B cell (primary cell): ENCODE measurements around the gene C1QTNF12. TPM values are rescaled to one million over a fixed set of nuclear protein-coding genes. Genes with fewer than 3 reads are reported as not detected.

Experiments used
- ATAC-seq: fragments of 200-7000 bp; cut with Tn5 transposase; one replicate; pipeline ENCODE4 v1.10.0; 2021; ENCODE audit warnings: low read depth, mild to moderate bottlenecking, moderate number of reproducible peaks, moderate library complexity
- CTCF ChIA-PET: fragments of 350-600 bp; sonication (Branson Sonifier 250); formaldehyde crosslinking; loops from one replicate; lab custom pipeline; 2021; ENCODE audit warnings: antibody characterized with exemption, inconsistent platforms; lab: Charles Lee
- POLR2A ChIA-PET: fragments of 350-600 bp; sonication (Branson Sonifier 250); formaldehyde crosslinking; loops from one replicate; lab custom pipeline; 2021; ENCODE audit warnings: antibody characterized with exemption; lab: Charles Lee
- DNase-seq: peaks from one replicate; pipeline ENCODE4 v3.0.0; 2013
- H2AFZ ChIP-seq: 2 replicates; pipeline ENCODE4 v1.6.1; 2012; ENCODE audit warnings: mild to moderate bottlenecking, low read depth, low read length; ENCODE audit not compliant: insufficient read depth, poor library complexity, severe bottlenecking
- H3K27ac ChIP-seq, 2 donors: 1 replicate in 1 of 2; 2 replicates in 1 of 2; pipeline ENCODE4 v1.5.1; 2012 to 2013; ENCODE audit warnings: low read length in 2 of 2, mild to moderate bottlenecking in 2 of 2, moderate library complexity in 1 of 2
- H3K27me3 ChIP-seq, 4 experiments: fragments of 200-600 bp in 1 of 4; sonication (generic) in 1 of 4; replicated peaks in 1 of 4; 1 replicate in 2 of 4; 2 replicates in 2 of 4; pipeline versions ENCODE4 v1.6.1 to v1.7.0; 2013 to 2016; ENCODE audit warnings: low read length in 3 of 4, mild to moderate bottlenecking in 2 of 4, mixed read lengths in 1 of 4, moderate library complexity in 1 of 4; ENCODE audit not compliant: insufficient read depth in 4 of 4, control insufficient read depth in 3 of 4; ENCODE audit errors: control extremely low read depth in 1 of 4
- H3K36me3 ChIP-seq, 2 experiments: replicated peaks in 1 of 2; 1 replicate in 1 of 2; 2 replicates in 1 of 2; pipeline versions ENCODE4 v1.6.1 to v1.7.1; 2013; ENCODE audit warnings: low read length in 1 of 2; ENCODE audit not compliant: insufficient read depth in 2 of 2, control insufficient read depth in 1 of 2; ENCODE audit errors: control extremely low read depth in 1 of 2, extremely low read depth in 1 of 2
- H3K4me1 ChIP-seq, 2 donors: fragments of 200-600 bp in 1 of 2; sonication (generic) in 1 of 2; 1 replicate in 1 of 2; 2 replicates in 1 of 2; pipeline versions ENCODE4 v1.5.1 to v1.6.1; 2013 to 2017; ENCODE audit warnings: low read length in 2 of 2; ENCODE audit not compliant: control insufficient read depth in 2 of 2, insufficient read depth in 2 of 2
- H3K4me2 ChIP-seq: replicated peaks from 2 replicates; pipeline ENCODE3; 2012; ENCODE audit warnings: mild to moderate bottlenecking, low read depth, low read length; ENCODE audit not compliant: poor library complexity, severe bottlenecking
- H3K4me3 ChIP-seq, 5 experiments: fragments of 200-600 bp in 1 of 5; sonication (generic) in 1 of 5; 1 replicate in 3 of 5; 2 replicates in 2 of 5; pipeline versions ENCODE4 v1.5.1 to v1.7.0; 2011 to 2016; ENCODE audit warnings: low read length in 4 of 5, mild to moderate bottlenecking in 4 of 5, low read depth in 2 of 5, control low read depth in 1 of 5, moderate library complexity in 1 of 5; ENCODE audit not compliant: insufficient read depth in 1 of 5; ENCODE audit errors: control extremely low read depth in 1 of 5, extremely low read depth in 1 of 5
- H3K79me2 ChIP-seq: fragments of 200-600 bp; sonication (generic); one replicate; pipeline ENCODE4 v1.6.0; 2016; ENCODE audit warnings: low read length; ENCODE audit not compliant: control insufficient read depth, insufficient read depth
- H3K9ac ChIP-seq: fragments of 200-600 bp; sonication (generic); 2 replicates; pipeline ENCODE4 v1.6.1; 2017; ENCODE audit warnings: mild to moderate bottlenecking, low read length, moderate library complexity
- H3K9me3 ChIP-seq, 3 donors: one replicate each; pipeline versions ENCODE4 v1.6.1 to v1.7.1; 2013; ENCODE audit warnings: low read length in 2 of 3; ENCODE audit not compliant: control insufficient read depth in 2 of 3, insufficient read depth in 1 of 3; ENCODE audit errors: control extremely low read depth in 1 of 3
- H4K20me1 ChIP-seq: 2 replicates; pipeline ENCODE4 v1.6.0; 2012; ENCODE audit warnings: mild to moderate bottlenecking, low read length; ENCODE audit not compliant: insufficient read depth, control insufficient read depth, poor library complexity, severe bottlenecking
- H3K27ac Mint-ChIP-seq: one replicate; pipeline ENCODE4 v1.8.0; 2021; ENCODE audit warnings: mixed read lengths
- H3K27me3 Mint-ChIP-seq: one replicate; pipeline ENCODE4 v1.8.0; 2021; ENCODE audit warnings: mixed read lengths
- H3K4me1 Mint-ChIP-seq: one replicate; pipeline ENCODE4 v1.8.0; 2021; ENCODE audit warnings: mixed read lengths
- H3K4me3 Mint-ChIP-seq: one replicate; pipeline ENCODE4 v1.8.0; 2021; ENCODE audit warnings: mixed read lengths
- H3K9me3 Mint-ChIP-seq: one replicate; pipeline ENCODE4 v1.8.0; 2022; ENCODE audit warnings: mixed read lengths; ENCODE audit not compliant: insufficient read depth
- CTCF ChIP-seq: fragments of 200-600 bp; IDR thresholded peaks from one replicate; pipeline ENCODE4 v1.8.0; 2022; ENCODE audit warnings: antibody characterized with exemption, mild to moderate bottlenecking
- EZH2 ChIP-seq: IDR thresholded peaks from 2 replicates; pipeline ENCODE4 v1.6.1; 2012; ENCODE audit warnings: borderline replicate concordance, low read depth, mild to moderate bottlenecking, moderate library complexity, low read length; ENCODE audit not compliant: insufficient read depth, poor library complexity, severe bottlenecking
- WGBS: methylation state at CpG from one replicate; pipeline ENCODE4 v1.1.5; 2013; ENCODE audit warnings: missing lambda C conversion rate; ENCODE audit not compliant: insufficient coverage; 5-methylcytosine and 5-hydroxymethylcytosine counted together
- intact Hi-C: fragments of 100-400 bp; cut with micrococcal nuclease; formaldehyde crosslinking; loops from one replicate; pipeline ENCODE4 v1.10.0; 2022
- polyA plus RNA-seq: library from polyadenylated mRNA; depleted of rRNA; stranded (reverse); fragments of >200 nt; gene quantifications from 2 replicates; pipeline ENCODE4 v1.2.3, GENCODE V29; 2012
- total RNA-seq, 2 donors: library from RNA; stranded (reverse); fragments of 120-200 nt in 1 of 2; gene quantifications; 1 replicate in 1 of 2; 2 replicates in 1 of 2; pipeline versions ENCODE4 v1.2.3 to v1.2.4, GENCODE V29; 2013 to 2022

The C1QTNF12 gene
- total and polyA plus RNA-seq, 2 donors (not counting 1 experiment from before 2014, with no cell fraction given): 1.2 to 3.2 TPM

GRCh38 chr1:1232796-1233566 is 13.5 kb downstream of the C1QTNF12 start:
- Histone ChIP-seq H3K4me3 (peak overlapping the region in 3 of 5 experiments; percentile 32 to 47 (median 38)), H3K27me3 (peaks cover 0 to 5% (median 1%) of the 10 kb centered on the region in 4 experiments), H3K27ac (no peak overlapping the region), H3K4me1 (peaks cover 33 to 39% of the 10 kb centered on the region in 2 donors), H2AFZ (no peak overlapping the region), H3K4me2 (peak overlapping the region; percentile 88), H3K9ac (peak overlapping the region; percentile 42), H3K79me2 (peaks cover 60% of the 10 kb centered on the region), H4K20me1 (peaks cover 62% of the 10 kb centered on the region), H3K9me3 (no peaks in the 10 kb centered on the region), H3K36me3 (peaks cover 0 to 18% of the 10 kb centered on the region in 2 experiments)
- ATAC-seq (no peak), DNase-seq (no peak)
- CTCF ChIA-PET: interaction anchor here (2.3 kb wide), 1 partner anchor 18 kb away, joined by 5 read pairs; no protein-coding TSS in a partner anchor
- no peaks in the 10 kb centered on the region for H3K27me3 Mint-ChIP-seq
- intact Hi-C loops: loop anchor here (1.0 to 10.0 kb wide), 4 partner anchors 24 to 198 kb away; partner anchors contain the start of genes ACAP3, C1orf159 and PUSL1
- H3K4me3 Mint-ChIP-seq: peak overlapping the region; percentile 84
- peaks cover 39% of the 10 kb centered on the region for H3K4me1 Mint-ChIP-seq
- no peaks in the 10 kb centered on the region for H3K9me3 Mint-ChIP-seq
- H3K27ac Mint-ChIP-seq: peak overlapping the region; percentile 81
- TF ChIP-seq EZH2: no peak
- no peak for TF ChIP-seq CTCF
- WGBS: 88% methylated on average over 98 of the region's 98 CpGs
- POLR2A ChIA-PET: no interaction called here
